C4-2B (cell line): ENCODE data around the gene NSUN2.
A peak's percentile ranks its signal among the peaks of the same experiment; 100 is the strongest.

ENCODE experiments used
- ZFX ChIP-seq: fragments of 450-650 bp; IDR thresholded peaks from 2 replicates; pipeline ENCODE4 v1.6.1; 2017
- TF ChIP-seq, protein P1 (sequence below): fragments of 450-650 bp; conservative IDR thresholded peaks from 2 replicates; pipeline ENCODE4 v1.5.1; 2017; ENCODE audit warnings: mild to moderate bottlenecking

DNA sequence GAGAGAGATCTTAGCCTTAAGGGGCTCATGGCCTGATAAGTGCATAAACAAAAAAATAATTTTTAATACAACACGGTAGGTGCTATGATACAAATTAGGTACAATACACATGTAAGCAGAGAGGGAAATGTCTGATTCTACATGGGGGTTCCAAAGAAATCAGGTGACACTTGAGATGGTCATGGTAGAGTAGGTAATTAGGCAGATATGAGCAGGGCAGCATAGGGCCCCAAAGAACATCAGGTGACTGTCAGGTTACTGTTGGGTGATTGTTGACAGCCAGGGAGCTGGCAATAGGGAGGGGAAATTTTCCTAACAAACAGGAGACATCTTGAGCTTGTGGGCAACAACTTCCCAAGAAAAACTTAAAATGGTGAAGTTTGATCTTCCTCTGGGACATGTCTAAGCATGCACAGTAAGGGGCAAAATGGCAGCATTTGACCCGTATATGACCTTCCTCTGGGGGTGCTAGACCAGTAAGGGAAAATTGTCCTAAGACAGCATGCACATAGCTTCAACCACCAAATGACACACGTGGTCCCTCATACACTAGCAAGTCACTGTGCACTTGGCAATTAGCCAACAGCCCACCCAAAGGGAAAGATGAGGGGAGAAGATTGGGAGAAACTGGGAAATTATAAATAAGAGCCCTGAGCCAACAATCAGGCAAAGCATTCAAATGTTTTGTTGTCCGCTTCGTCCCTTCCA is 43.1 kb upstream of the NSUN2 start:
- TF ChIP-seq, protein P1, sequence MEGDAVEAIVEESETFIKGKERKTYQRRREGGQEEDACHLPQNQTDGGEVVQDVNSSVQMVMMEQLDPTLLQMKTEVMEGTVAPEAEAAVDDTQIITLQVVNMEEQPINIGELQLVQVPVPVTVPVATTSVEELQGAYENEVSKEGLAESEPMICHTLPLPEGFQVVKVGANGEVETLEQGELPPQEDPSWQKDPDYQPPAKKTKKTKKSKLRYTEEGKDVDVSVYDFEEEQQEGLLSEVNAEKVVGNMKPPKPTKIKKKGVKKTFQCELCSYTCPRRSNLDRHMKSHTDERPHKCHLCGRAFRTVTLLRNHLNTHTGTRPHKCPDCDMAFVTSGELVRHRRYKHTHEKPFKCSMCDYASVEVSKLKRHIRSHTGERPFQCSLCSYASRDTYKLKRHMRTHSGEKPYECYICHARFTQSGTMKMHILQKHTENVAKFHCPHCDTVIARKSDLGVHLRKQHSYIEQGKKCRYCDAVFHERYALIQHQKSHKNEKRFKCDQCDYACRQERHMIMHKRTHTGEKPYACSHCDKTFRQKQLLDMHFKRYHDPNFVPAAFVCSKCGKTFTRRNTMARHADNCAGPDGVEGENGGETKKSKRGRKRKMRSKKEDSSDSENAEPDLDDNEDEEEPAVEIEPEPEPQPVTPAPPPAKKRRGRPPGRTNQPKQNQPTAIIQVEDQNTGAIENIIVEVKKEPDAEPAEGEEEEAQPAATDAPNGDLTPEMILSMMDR, result peak; percentile 2; the same call in 1 of the 2 replicates
- TF ChIP-seq ZFX, result no peak
